GM19372 (cell line): Measurements from ENCODE around the gene MAD2L2.
A peak's percentile ranks its signal among the peaks of the same experiment; 100 is the strongest.

Experiments
- ATAC-seq: cut with Tn5 transposase; IDR thresholded peaks from one replicate; pipeline ENCODE4 v1.9.1; 2021; ENCODE audit warnings: mild to moderate bottlenecking, low read depth, moderate library complexity; ENCODE audit not compliant: unreplicated experiment

Gene MAD2L2

DNA sequence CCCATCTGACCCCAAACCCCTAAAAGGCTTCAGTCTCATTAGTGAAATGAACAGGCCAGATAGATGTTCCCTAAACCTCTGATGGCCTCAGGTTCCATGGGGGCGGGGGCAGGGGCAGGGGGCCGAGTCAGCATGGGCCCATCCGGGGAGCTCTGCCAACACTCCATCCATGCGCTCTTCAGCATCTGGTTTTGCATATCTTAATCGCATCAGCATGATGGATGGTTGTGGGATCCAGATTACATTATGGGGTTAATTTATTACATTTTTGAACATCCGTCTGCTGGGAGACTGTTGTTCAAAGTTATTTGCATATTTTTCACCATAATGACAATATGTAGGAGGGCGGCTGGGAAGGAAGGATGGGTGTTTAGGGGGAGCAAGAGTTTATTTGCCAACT lies 3.1 kb upstream of the MAD2L2 start:
- ATAC-seq = no peak

DNA sequence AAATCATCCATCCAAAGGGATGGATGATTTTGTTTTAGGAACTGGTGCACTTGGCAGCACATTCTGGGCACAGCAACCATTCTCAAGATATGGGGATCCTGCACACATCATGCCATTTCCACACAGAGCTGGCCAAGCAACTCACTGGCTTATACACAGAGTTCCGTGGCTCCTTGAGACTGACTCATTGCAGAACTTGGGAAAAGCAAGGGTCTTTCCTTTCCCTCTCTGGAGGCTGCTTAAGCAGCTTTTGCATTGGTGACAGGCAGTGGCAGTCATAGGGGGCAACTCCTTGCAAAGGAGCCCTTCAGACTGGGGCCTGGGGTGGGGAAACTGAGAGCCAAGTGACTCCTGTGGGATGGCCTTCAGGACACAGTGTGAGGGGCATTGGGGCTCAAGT lies 1.9 kb upstream of the MAD2L2 start:
- ATAC-seq = no peak

DNA sequence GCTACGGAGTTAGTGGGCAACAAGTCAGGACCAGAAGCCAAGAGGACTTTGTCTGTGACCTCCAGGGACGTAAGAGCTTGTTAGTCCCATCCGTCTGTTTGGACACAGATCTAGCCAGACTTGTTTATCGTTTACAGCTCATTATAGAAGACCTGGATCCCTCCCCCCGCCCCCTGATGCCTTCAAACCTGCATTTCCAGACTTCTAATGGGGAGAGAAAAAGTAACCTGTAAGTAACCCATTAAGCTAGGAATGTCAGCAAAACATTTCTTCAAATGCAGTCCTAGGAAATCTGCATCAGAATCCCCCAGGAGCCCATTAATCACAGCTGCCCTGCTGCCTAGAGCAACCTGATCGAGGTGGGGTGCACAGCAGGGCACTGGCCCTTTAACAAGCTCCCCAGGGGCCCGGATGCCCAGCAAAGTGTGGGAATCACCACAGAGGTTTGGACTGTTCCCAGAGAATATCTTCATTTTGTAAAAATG lies 1.4 kb upstream of the MAD2L2 start:
- ATAC-seq = no peak

DNA sequence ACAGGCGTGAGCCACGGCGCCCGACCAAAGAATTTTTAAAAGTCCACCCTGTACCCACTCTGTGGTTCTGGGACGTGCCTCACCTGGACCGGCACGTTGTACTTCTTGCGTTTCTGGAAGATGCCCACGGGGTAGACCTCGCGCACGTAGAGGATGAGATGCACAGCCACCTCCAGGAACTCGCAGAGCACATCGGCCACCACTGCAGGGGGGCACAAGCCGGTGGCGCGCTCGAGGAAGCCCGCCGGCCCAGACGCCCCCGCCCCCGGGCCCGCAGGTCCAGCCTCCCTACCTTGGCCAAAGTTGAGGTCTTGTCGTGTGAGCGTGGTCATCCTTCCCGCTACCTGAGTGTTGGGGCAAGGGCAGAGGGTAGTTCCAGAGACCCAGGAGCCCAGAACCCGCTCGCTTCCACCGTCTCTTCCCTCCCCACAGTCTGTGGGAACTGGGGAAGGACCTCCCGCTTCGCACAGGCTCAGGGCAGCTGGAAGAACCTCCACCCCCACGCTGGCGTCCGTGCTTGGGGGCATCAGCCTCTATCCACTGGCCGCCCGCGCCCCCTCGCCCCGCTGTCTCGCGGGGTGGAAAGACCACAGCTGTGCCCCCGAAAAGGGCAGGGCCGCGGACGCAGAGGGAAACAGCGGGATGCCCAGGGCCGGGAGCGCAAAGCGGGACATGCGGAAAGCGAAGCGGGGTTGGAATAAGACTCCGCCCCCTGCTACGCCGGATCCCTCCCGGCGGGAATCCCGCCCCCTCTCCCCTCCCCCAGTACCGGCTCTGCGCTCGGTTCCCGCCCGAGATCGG lies 478 bp downstream of the MAD2L2 start:
- ATAC-seq = no peak

DNA sequence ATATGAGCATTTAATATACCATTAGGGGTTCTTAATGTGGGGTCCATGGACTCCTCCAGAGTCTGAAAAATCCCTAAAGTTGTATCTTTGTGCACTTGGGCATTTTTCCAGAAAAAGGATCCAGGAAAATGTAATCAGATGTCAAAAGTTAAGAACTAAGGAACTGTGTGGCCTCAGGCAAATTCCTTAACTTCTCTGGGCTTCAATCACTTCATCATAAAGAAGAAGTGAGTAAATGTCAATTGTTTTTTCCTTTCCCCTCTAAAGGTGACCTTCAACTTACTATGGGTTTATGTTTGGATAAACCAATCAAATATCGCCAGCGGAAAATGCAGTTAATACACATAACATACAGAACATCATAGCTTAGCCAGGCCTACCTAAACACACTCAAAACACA lies 2.5 kb downstream of the MAD2L2 start:
- no peak for ATAC-seq

DNA sequence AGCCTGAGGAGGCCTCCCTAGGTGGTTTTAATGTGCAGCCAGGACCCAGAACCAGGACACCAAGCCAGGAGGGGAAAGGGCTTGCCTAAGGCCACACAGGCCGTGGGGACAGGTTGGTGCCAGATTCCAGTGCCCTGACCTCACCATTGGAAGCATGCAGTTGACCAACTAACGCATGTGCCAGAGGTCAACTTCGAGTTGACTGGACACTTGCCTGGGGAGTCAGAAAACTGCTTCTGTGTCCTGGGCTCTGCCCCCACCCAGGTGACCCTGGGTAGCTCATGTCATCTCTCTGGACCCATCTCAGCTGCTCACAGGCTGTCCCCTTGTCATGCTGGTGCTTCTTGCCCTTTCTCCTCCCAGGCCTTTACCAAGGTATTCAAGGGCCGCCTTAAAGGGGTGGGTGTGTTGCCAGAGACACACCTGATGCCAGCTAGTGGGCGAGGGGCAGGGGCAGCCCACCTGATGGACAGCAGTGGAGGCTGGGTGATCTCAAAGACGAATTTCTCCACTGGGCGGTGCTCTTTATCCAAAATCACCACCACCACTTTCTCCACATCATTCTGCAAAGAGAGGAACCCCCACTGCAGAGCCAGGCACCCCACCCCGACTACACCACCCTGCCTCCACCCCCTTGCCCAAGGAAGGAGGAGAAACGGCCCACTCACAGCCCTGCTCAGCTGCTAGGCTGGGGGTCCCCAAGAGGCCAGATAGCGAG lies 4.4 kb downstream of the MAD2L2 start:
- ATAC-seq = no peak

DNA sequence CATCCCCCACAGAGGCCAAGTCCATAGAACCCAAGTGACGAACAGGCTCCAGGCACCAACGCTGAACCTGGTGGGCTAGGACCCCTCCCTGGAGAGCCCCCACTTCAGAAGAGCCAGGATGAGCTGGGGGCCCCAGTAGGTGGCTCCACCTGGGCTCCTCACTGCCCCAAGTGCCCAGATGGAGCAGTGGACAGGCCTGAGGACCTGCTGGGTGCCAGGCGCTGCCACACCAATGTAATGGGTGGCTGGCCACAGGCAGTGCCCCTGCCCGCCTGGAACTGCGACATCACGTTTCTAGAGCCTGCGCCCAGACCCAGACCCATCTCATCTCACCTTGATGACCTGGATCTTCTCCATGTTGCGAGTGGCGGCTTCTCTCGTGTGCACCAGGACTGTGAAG lies 5.6 kb downstream of the MAD2L2 start:
- no peak for ATAC-seq

DNA sequence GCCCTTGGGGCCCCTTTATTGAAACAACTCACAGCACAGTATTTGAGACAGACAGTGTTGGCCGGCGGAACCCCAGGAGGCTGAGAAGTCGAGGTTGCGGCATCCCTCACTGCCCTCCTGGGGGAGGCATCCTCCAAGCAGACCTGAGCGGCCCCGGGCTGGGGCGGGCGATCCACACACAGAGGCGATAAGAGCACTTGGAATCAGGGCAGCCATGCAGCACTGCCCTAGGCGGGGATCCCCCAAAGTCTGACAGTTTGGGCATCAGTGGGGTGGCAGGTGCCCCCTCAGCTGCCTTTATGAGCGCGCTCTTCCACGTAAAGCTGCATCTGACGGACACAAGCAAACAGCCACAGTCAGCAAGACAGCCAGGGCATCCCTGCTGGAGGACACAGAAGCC lies 6.5 kb downstream of the MAD2L2 start:
- no peak for ATAC-seq

DNA sequence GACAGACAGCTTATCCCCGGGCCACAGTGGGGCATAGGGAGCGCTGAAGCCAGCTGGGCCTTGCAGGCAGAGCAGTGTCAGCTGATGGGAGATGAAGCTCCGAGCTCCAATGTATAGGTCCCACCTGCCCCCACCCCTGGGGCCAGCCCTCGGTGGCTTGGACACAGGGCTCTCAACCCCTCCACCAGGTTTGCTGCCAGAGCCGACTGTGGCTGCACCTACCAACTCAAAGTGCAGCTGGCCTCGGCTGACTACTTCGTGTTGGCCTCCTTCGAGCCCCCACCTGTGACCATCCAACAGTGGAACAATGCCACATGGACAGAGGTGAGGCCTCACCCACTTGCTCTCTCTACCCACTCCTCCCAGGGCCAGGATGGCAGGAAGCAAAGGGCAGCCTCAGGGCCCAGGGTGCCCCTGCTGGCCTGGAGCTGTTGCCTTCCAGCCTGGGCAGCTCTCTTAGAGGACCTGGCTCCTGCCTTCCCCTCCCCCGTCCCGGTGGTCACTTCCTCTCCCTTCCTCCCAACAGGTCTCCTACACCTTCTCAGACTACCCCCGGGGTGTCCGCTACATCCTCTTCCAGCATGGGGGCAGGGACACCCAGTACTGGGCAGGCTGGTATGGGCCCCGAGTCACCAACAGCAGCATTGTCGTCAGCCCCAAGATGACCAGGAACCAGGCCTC lies 7.7 kb downstream of the MAD2L2 start:
- no peak for ATAC-seq

DNA sequence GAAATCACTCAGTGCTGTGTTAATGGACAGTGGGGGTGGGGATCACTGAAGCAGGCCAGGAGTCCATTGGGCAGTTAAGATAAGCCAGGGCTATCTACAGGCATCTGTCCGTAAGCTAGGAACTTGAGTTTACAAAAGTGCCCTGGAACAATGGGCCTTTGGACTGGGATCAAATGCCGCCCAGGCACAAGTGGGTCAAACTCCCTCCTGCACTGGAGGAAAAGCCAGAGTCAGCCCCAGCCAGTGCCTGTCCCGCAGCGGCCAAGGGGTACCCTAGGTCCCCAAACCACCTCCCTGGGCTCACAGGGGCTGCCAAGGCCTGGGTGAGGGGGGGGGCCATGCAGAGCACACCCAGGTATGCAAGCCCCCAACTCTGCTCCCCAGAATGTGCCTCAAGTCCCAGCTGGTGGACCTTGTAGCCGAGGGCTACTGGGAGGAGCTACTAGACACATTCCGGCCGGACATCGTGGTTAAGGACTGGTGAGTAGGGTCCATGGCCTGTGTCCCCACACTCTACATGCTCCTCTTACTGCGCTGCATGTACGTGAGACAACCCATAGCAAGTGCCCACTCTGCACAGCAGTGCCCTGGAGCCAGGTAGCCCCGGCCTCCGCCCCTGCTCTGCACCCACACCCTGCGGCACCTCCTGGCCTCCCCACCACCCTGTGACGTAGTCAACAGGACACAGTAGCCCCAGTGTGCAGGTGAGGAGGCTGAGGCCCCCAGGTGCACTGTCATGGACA lies 9.2 kb downstream of the MAD2L2 start:
- ATAC-seq = no peak

DNA sequence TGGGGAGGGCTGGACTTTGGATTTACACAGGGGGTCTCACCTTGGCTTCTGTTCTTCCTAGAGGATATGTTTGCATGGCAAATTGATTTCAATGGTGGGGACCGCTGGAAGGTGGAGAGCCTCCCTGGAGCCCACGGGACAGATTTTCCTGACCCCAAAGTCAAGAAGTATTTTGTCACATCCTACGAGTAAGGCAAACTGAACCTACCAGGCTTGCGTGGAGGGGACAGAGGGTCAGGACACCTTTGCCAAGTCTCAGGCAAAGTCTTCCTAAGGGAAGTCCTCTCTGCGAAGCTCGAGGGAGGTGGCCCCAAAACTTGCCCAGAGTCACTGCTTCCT lies 9.8 kb downstream of the MAD2L2 start:
- no peak for ATAC-seq

DNA sequence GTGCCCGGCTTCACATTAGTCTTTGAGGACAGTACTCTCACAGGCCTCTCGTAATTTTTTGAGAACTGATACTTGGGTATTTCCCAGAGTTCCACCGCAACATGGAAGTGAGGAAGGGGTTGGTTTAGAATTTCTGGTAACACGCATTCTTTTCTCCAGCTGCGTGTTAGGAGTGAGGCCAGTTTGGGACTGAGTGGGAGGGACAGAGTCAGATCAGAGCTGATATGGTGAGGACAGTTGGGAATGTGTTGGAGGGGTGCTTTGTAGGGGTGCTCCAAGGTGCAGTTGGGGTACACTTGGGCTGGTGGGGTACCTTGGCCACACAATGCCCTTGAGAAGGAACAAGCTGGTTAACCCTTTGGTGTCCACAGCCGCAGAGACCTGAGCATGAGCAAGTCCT lies 10.2 kb downstream of the MAD2L2 start:
- no peak for ATAC-seq

DNA sequence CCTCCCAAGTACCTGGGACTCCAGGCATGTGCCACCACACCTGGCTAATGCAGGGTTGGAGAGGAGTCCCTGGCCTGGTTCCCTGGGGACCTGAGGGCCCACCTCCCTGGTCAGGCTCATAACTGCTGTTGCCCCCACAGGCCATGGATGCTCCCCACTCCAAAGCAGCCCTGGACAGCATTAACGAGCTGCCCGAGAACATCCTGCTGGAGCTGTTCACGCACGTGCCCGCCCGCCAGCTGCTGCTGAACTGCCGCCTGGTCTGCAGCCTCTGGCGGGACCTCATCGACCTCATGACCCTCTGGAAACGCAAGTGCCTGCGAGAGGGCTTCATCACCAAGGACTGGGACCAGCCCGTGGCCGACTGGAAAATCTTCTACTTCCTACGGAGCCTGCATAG lies 12.4 kb downstream of the MAD2L2 start:
- ATAC-seq = no peak

DNA sequence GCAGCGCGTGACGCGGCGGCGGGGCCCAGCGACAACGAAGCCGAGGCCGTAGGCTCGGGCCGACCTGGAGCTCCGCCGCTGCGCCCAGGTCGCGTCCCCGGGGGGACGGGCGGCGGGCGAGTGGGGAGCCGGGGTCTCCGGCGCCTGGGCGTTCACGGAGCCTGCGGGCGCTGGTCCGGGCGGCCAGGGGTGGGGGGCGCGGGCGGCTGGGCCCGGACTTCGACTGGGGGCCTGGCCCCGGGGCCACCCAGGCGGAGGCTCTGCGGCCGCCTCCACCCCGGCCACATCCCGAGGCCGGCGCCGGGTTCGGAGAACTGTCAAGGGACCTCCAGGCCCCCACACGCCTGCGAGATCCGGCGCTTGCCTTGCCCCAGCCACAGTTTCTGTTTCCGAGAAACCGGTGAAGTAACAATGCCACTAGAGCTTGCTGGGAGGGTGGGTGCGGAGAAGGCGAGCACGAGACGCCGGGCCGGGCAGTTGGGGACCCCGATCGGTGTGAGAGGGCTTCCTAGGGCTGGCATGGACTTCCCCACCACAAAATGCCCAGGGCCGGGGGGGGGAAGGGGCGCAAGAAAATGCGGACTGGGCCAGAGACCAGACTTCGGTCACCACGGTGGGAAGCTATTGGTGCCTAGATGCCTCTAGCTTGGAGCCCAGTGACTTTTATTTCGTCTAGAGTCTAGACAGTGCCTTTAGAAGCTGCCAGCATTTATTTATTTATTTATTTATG lies 16.4 kb downstream of the MAD2L2 start:
- ATAC-seq = peak; percentile 48

DNA sequence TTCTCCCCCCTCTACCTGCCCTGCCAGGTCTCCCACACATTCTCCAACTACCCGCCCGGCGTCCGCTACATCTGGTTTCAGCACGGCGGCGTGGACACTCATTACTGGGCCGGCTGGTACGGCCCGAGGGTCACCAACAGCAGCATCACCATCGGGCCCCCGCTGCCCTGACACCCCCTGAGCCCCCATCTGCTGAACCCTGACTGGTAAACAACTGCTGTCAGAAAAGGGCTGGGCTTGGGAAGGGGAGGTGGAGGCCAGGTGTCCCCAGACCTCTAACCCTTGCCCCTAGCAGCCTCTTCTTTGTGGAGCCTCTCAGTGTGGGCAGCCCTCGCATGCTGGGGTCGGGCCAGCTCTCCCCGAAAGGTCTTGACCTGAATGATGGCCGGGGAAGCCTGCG lies 19.8 kb downstream of the MAD2L2 start:
- ATAC-seq = no peak

DNA sequence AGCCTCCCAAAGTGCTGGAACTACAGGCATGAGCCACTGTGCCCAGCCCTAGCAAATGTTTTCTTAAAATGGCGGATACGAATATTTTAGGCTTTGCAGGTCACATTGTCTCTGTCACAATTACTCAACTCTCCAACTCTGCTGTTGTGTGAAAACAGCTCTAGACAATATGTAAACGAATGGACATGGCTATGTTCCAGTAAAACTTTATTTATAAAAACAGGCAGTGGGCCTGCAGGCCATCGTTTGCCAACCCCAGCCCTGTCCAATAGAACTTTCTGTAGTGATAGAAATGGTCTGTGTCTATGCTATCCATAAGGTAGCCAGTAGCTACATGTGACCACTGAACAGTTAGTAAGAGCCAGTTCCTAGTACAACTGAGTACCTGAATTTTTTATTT lies 21.2 kb downstream of the MAD2L2 start:
- no peak for ATAC-seq

DNA sequence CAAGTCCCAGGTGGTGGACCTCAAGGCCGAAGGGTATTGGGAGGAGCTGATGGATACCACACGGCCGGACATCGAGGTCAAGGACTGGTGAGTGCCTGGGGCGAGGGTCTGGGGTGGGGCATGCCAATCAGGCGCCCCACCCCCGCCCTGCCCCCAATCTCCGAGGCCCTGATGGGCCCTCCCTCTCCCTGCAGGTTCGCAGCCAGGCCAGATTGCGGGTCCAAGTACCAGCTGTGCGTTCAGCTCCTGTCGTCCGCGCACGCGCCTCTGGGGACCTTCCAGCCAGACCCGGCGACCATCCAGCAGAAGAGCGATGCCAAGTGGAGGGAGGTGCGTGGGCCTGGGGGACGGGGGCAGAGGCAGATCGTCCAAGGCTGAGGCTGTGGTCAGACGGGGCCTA lies 22.4 kb downstream of the MAD2L2 start:
- no peak for ATAC-seq

DNA sequence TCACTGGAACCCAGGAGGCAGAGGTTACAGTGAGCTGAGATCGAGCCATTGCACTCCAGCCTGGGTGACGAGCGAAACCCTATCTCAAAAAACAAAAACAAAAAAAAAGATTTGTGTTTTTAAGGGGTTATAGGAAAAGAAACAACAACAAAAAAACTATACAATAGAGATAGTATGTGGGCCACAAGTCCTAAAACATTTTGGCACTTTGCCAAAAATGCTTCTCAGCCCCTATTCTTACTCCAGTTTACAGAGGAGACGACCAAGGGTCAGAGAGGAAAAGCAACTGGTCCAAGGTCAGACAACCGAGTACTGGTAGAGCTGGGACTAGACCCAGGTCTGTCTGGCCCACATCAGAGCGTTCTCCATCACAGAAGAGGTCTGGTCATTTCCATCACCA lies 23.3 kb downstream of the MAD2L2 start:
- ATAC-seq = no peak

DNA sequence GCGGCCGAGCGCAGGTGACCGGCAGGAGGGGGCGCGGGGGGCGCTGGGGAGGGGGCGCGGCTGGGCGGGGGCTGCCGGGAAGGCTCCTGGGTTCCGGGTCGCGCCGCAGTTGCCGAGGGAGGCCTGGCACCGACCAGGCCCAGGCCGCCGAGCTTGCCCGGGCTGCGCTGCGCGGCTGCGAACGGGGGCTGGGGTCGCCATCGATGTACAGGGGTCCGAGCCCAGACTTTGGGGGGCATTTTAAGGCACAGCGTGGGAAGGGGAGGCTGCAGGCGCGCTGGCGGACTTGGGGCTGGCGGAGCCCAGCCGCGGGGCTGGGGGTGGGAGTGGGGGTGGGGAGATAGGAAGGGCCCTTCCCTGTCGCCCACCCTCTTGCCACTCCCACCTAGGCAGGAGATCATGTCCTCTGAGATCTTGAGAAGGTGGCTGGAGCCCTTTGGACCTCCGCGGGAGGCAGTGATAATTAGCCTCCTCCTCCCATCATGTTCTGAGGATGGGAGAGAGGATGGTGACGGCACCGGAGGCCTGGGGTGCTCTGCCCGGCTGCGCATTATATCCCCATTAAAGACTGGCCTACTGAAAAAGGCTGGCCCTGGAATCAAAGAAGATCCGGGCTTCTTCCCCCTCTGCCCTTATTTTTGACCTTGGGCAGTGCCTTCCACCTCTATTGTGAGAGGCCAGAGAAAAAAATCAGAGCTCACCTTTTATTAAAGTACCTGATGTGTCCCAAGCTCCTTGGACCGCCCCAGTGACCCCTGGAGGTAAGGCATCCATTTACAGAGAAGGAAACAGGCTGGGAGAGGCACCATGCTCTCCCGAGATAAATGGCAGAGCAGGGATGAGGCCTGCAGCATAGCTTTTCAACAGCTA lies 25.8 kb downstream of the MAD2L2 start:
- ATAC-seq = no peak
